H1 (cell line): ENCODE measurements around the gene GINS3.

Source experiments
- BCL11A ChIP-seq, 2 experiments: IDR thresholded peaks; one replicate each; pipeline ENCODE4 v1.6.1; 2011; ENCODE audit warnings: low read depth in 2 of 2, low read length in 2 of 2, mild to moderate bottlenecking in 2 of 2
- EZH2 ChIP-seq: fragments of 200-600 bp; sonication (generic); IDR thresholded peaks from 2 replicates; pipeline ENCODE4 v1.7.1; 2012; ENCODE audit warnings: low read depth, mild to moderate bottlenecking, moderate library complexity, low read length, inconsistent platforms; ENCODE audit not compliant: severe bottlenecking
- FOSL1 ChIP-seq: IDR thresholded peaks from 2 replicates; pipeline ENCODE4 v1.6.1; 2011; ENCODE audit warnings: mild to moderate bottlenecking, low read depth, low read length, moderate library complexity; ENCODE audit not compliant: insufficient read depth
- NRF1 ChIP-seq: IDR thresholded peaks from 2 replicates; pipeline ENCODE4 v1.6.1; 2011; ENCODE audit warnings: mild to moderate bottlenecking, low read depth, low read length, improper control_type of control experiment
- POLR2A ChIP-seq, 2 experiments: IDR thresholded peaks; 1 replicate in 1 of 2; 2 replicates in 1 of 2; pipeline ENCODE4 v1.6.1; 2011; ENCODE audit warnings: low read depth in 2 of 2, low read length in 2 of 2, mild to moderate bottlenecking in 2 of 2; ENCODE audit errors: control extremely low read depth in 1 of 2
- POLR2AphosphoS5 ChIP-seq: IDR thresholded peaks from 2 replicates; pipeline ENCODE4 v1.6.1; 2011; ENCODE audit warnings: low read depth, low read length
- RXRA ChIP-seq: IDR thresholded peaks from 2 replicates; pipeline ENCODE4 v1.6.1; 2011; ENCODE audit warnings: low read depth, mild to moderate bottlenecking, low read length, moderate library complexity; ENCODE audit not compliant: insufficient read depth
- SRF ChIP-seq: IDR thresholded peaks from 2 replicates; pipeline ENCODE4 v1.6.1; 2011; ENCODE audit warnings: mild to moderate bottlenecking, low read depth, low read length, moderate library complexity
- TAF1 ChIP-seq: IDR thresholded peaks from 2 replicates; pipeline ENCODE4 v1.6.1; 2011; ENCODE audit warnings: mild to moderate bottlenecking, low read depth, low read length
- TF ChIP-seq, protein P1 (sequence below): IDR thresholded peaks from 2 replicates; pipeline ENCODE4 v1.6.1; 2012; ENCODE audit warnings: inconsistent platforms
- TF ChIP-seq, protein P2 (sequence below), 3 experiments: IDR thresholded peaks; 1 replicate in 2 of 3; 2 replicates in 1 of 3; pipeline versions ENCODE4 v1.5.1 to v1.6.1; 2011; ENCODE audit warnings: low read length in 3 of 3, mild to moderate bottlenecking in 3 of 3, inconsistent platforms in 2 of 3, low read depth in 1 of 3, moderate library complexity in 1 of 3; ENCODE audit not compliant: insufficient read depth in 1 of 3; ENCODE audit errors: control extremely low read depth in 1 of 3

DNA sequence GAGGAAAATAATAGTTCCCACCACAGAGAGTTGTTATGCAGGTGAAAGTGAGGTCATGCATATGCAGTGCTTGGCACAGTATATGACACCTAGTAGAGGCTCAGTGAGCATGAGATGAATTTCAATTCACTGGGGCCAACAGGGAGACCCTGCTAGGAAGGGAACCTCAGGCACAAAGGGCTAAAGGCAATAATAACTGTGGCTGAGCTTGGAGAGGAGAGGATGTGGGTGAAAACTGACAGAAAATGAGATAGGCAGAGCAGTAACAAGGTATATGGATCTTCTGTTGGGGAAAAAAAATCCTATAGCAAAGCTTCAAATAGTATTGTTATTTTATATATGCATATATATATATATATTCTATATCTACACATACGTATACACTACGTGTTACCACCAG, 25.0 kb upstream of the GINS3 start:
- TF ChIP-seq FOSL1: no peak
- TF ChIP-seq POLR2A (IDR thresholded peaks at IDR 0.05; ENCODE audit: control extremely low read depth in 1 of 2, low read depth in 2 of 2, low read length in 2 of 2): no peak
- no peak for TF ChIP-seq NRF1
- TF ChIP-seq TAF1: no peak
- TF ChIP-seq RXRA: no peak
- TF ChIP-seq SRF: no peak
- TF ChIP-seq, protein P1, sequence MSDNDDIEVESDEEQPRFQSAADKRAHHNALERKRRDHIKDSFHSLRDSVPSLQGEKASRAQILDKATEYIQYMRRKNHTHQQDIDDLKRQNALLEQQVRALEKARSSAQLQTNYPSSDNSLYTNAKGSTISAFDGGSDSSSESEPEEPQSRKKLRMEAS: no peak
- TF ChIP-seq, protein P2, sequence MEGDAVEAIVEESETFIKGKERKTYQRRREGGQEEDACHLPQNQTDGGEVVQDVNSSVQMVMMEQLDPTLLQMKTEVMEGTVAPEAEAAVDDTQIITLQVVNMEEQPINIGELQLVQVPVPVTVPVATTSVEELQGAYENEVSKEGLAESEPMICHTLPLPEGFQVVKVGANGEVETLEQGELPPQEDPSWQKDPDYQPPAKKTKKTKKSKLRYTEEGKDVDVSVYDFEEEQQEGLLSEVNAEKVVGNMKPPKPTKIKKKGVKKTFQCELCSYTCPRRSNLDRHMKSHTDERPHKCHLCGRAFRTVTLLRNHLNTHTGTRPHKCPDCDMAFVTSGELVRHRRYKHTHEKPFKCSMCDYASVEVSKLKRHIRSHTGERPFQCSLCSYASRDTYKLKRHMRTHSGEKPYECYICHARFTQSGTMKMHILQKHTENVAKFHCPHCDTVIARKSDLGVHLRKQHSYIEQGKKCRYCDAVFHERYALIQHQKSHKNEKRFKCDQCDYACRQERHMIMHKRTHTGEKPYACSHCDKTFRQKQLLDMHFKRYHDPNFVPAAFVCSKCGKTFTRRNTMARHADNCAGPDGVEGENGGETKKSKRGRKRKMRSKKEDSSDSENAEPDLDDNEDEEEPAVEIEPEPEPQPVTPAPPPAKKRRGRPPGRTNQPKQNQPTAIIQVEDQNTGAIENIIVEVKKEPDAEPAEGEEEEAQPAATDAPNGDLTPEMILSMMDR (IDR thresholded peaks at IDR 0.05; ENCODE audit: control extremely low read depth in 1 of 3, insufficient read depth in 1 of 3, low read depth in 1 of 3, low read length in 3 of 3): no peak
- TF ChIP-seq BCL11A (IDR thresholded peaks at IDR 0.05; ENCODE audit: low read depth in 2 of 2, low read length in 2 of 2): no peak
- TF ChIP-seq POLR2AphosphoS5: no peak
- no peak for TF ChIP-seq EZH2
